ENCODE data around the gene FRMPD4.

Gene FRMPD4

GRCh38 chrX:12138361-12139313, at the start of gene FRMPD4:
Gene FRMPD4 (plus strand): TSS chrX:12138473. CDS start chrX:12138972, 499 bp downstream.
- no peak for ATAC-seq
- TF ChIP-seq CSRNP3 (CRISPR knock-in tag; IDR thresholded peaks at IDR 0.05) (no peak), ZNF8 (CRISPR knock-in tag; IDR thresholded peaks at IDR 0.05) (no peak), GLIS3 (CRISPR knock-in tag; IDR thresholded peaks at IDR 0.05) (no peak), TCF4 (CRISPR knock-in tag; IDR thresholded peaks at IDR 0.05; ENCODE audit: borderline replicate concordance) (no peak), ZFP3 (CRISPR knock-in tag; IDR thresholded peaks at IDR 0.05) (no peak), OSR1 (CRISPR knock-in tag; IDR thresholded peaks at IDR 0.05) (no peak), CREB5 (CRISPR knock-in tag; IDR thresholded peaks at IDR 0.05; ENCODE audit: low read depth) (no peak)

GRCh38 chrX:12089740-12090139, 48.5 kb upstream of the FRMPD4 start:
- no peak for ATAC-seq
- TF ChIP-seq TOX (CRISPR knock-in tag; IDR thresholded peaks at IDR 0.05; ENCODE audit: borderline replicate concordance) (no peak), ZNF8 (CRISPR knock-in tag; IDR thresholded peaks at IDR 0.05) (no peak), CREB5 (CRISPR knock-in tag; IDR thresholded peaks at IDR 0.05; ENCODE audit: low read depth) (no peak), ARNTL (CRISPR knock-in tag; IDR thresholded peaks at IDR 0.05; ENCODE audit: borderline replicate concordance, low read depth) (no peak), SNAI2 (CRISPR knock-in tag; IDR thresholded peaks at IDR 0.05) (no peak), CSRNP3 (CRISPR knock-in tag; IDR thresholded peaks at IDR 0.05) (no peak), BACH2 (CRISPR knock-in tag; IDR thresholded peaks at IDR 0.05; ENCODE audit: borderline replicate concordance) (no peak), PATZ1 (CRISPR knock-in tag; IDR thresholded peaks at IDR 0.05; ENCODE audit: borderline replicate concordance) (no peak), ZNF70 (CRISPR knock-in tag; IDR thresholded peaks at IDR 0.05) (no peak), ZC3H10 (CRISPR knock-in tag; IDR thresholded peaks at IDR 0.05) (no peak), OSR1 (CRISPR knock-in tag; IDR thresholded peaks at IDR 0.05) (no peak), ZFP30 (CRISPR knock-in tag; IDR thresholded peaks at IDR 0.05) (no peak), GLIS3 (CRISPR knock-in tag; IDR thresholded peaks at IDR 0.05) (no peak), ZFP3 (CRISPR knock-in tag; IDR thresholded peaks at IDR 0.05) (no peak)

GRCh38 chrX:12113321-12113720, 25.0 kb upstream of the FRMPD4 start:
- no peak for ATAC-seq
- TF ChIP-seq ZC3H10 (CRISPR knock-in tag; IDR thresholded peaks at IDR 0.05) (no peak), TOX (CRISPR knock-in tag; IDR thresholded peaks at IDR 0.05; ENCODE audit: borderline replicate concordance) (no peak), TSHZ2 (CRISPR knock-in tag; IDR thresholded peaks at IDR 0.05) (no peak), OSR1 (CRISPR knock-in tag; IDR thresholded peaks at IDR 0.05) (no peak), GLIS3 (CRISPR knock-in tag; IDR thresholded peaks at IDR 0.05) (no peak), RARB (CRISPR knock-in tag; IDR thresholded peaks at IDR 0.05) (no peak), TCF4 (CRISPR knock-in tag; IDR thresholded peaks at IDR 0.05; ENCODE audit: borderline replicate concordance) (no peak), CSRNP3 (CRISPR knock-in tag; IDR thresholded peaks at IDR 0.05) (no peak), CREB5 (CRISPR knock-in tag; IDR thresholded peaks at IDR 0.05; ENCODE audit: low read depth) (no peak), SNAI2 (CRISPR knock-in tag; IDR thresholded peaks at IDR 0.05) (no peak), ZFP3 (CRISPR knock-in tag; IDR thresholded peaks at IDR 0.05) (no peak), ESRRG (CRISPR knock-in tag; IDR thresholded peaks at IDR 0.05) (no peak), ZNF70 (CRISPR knock-in tag; IDR thresholded peaks at IDR 0.05) (no peak)

All from SK-N-SH treated with all-trans-retinoic acid at 6 μM for 48 hours (cell line).